ENCODE results near the gene GCNT1. TPM values are rescaled to one million over a fixed set of nuclear protein-coding genes. Genes with fewer than 3 reads are reported as not detected.
"Not testable (repeated sequence)": the region's sequence is repeated elsewhere in the genome, so short reads cannot be mapped to it uniquely, and the experiment has no call there.

GCNT1 gene
- total RNA-seq, 2 experiments from 2014 or later: 3.5 to 4.9 TPM

GRCh38 chr9:76464706-76465105, 5.7 kb downstream of the GCNT1 start:
- no peak for TF ChIP-seq CTCF (IDR thresholded peaks at IDR 0.05)
- CTCF ChIA-PET: no interaction called here
- intact Hi-C loops (cut with micrococcal nuclease): no loop called here
- Mint-ChIP-seq H3K36me3 (ENCODE audit: low read depth) (peaks cover 4% of the 10 kb centered on the region), H3K4me3 (no peak overlapping the region), H3K27ac (no peak overlapping the region), H3K27me3 (no peaks in the 10 kb centered on the region), H3K4me1 (ENCODE audit: low read depth) (peaks cover 16% of the 10 kb centered on the region), H3K9me3 (no peaks in the 10 kb centered on the region)
- POLR2A ChIA-PET: no interaction called here
- ATAC-seq: no peak
- no peak for DNase-seq

GRCh38 chr9:76465442-76466298, 6.7 kb downstream of the GCNT1 start:
- intact Hi-C loops (cut with micrococcal nuclease): no loop called here
- ChIA-PET POLR2A (no interaction called here), CTCF (no interaction called here)
- H3K36me3 Mint-ChIP-seq (ENCODE audit: low read depth): peaks cover 4% of the 10 kb centered on the region
- DNase-seq (no peak), ATAC-seq (no peak)
- H3K4me1 Mint-ChIP-seq (ENCODE audit: low read depth): peaks cover 11% of the 10 kb centered on the region
- H3K27ac Mint-ChIP-seq: no peak overlapping the region
- H3K4me3 Mint-ChIP-seq: no peak overlapping the region
- no peaks in the 10 kb centered on the region for H3K9me3 Mint-ChIP-seq
- H3K27me3 Mint-ChIP-seq: no peaks in the 10 kb centered on the region
- no peak for TF ChIP-seq CTCF (IDR thresholded peaks at IDR 0.05)

GRCh38 chr9:76466299-76466605, 7.3 kb downstream of the GCNT1 start:
- CTCF ChIA-PET: no interaction called here

GRCh38 chr9:76474419-76474818, 15.4 kb downstream of the GCNT1 start:
- Mint-ChIP-seq H3K4me3 (no peak overlapping the region), H3K4me1 (ENCODE audit: low read depth) (peaks cover 6% of the 10 kb centered on the region), H3K27me3 (no peaks in the 10 kb centered on the region), H3K9me3 (peaks cover 9% of the 10 kb centered on the region), H3K36me3 (ENCODE audit: low read depth) (peaks cover 8% of the 10 kb centered on the region), H3K27ac (no peak overlapping the region)
- no peak for ATAC-seq
- ChIA-PET POLR2A (no interaction called here), CTCF (interaction anchor here (1.1 kb wide), 1 partner anchor 14 kb away, joined by 4 read pairs; no protein-coding TSS in a partner anchor)
- intact Hi-C loops (cut with micrococcal nuclease): no loop called here
- TF ChIP-seq CTCF (IDR thresholded peaks at IDR 0.05): no peak
- no peak for DNase-seq

More at GRCh38 chr9:76466299-76466605, 7.3 kb downstream of the GCNT1 start:
- peaks cover 8% of the 10 kb centered on the region for H3K4me1 Mint-ChIP-seq (ENCODE audit: low read depth)
- ATAC-seq: no peak
- no peak for DNase-seq
- H3K9me3 Mint-ChIP-seq: no peaks in the 10 kb centered on the region
- H3K27ac Mint-ChIP-seq: no peak overlapping the region
- TF ChIP-seq CTCF (IDR thresholded peaks at IDR 0.05): no peak
- peaks cover 1% of the 10 kb centered on the region for H3K36me3 Mint-ChIP-seq (ENCODE audit: low read depth)
- intact Hi-C loops (cut with micrococcal nuclease): no loop called here
- no peak overlapping the region for H3K4me3 Mint-ChIP-seq
- POLR2A ChIA-PET: interaction anchor here (1.1 kb wide), 1 partner anchor 10 kb away, joined by 3 read pairs; no protein-coding TSS in a partner anchor
- H3K27me3 Mint-ChIP-seq: no peaks in the 10 kb centered on the region

GRCh38 chr9:76475686-76476085, 16.7 kb downstream of the GCNT1 start:
- Mint-ChIP-seq H3K4me1 (ENCODE audit: low read depth) (peaks cover 6% of the 10 kb centered on the region), H3K9me3 (peaks cover 10% of the 10 kb centered on the region), H3K36me3 (ENCODE audit: low read depth) (peaks cover 8% of the 10 kb centered on the region), H3K27ac (no peak overlapping the region), H3K27me3 (no peaks in the 10 kb centered on the region), H3K4me3 (no peak overlapping the region)
- ATAC-seq (no peak), DNase-seq (no peak)
- intact Hi-C loops (cut with micrococcal nuclease): no loop called here
- POLR2A ChIA-PET: no interaction called here
- no peak for TF ChIP-seq CTCF (IDR thresholded peaks at IDR 0.05)
- CTCF ChIA-PET: interaction anchor here (1.1 to 1.2 kb wide), 2 partner anchors 15 to 17 kb away, joined by 3 to 4 read pairs; partner anchors contain the start of gene GCNT1

- CTCF ChIA-PET; H3K4me1 Mint-ChIP-seq (ENCODE audit: low read depth); ATAC-seq; DNase-seq; H3K27ac Mint-ChIP-seq; POLR2A ChIA-PET; H3K4me3 Mint-ChIP-seq; H3K9me3 Mint-ChIP-seq; H3K36me3 Mint-ChIP-seq (ENCODE audit: low read depth); intact Hi-C loops (cut with micrococcal nuclease); H3K27me3 Mint-ChIP-seq: not testable (repeated sequence)
Observed at GRCh38 chr9:76477818-76478217, 18.8 kb downstream of the GCNT1 start.
